B cell (primary cell): ENCODE measurements around the gene SLC38A1.

ENCODE experiments used
- CTCF ChIP-seq: fragments of 200-600 bp; IDR thresholded peaks from one replicate; pipeline ENCODE4 v1.8.0; 2022; ENCODE audit warnings: antibody characterized with exemption, mild to moderate bottlenecking
- EZH2 ChIP-seq: IDR thresholded peaks from 2 replicates; pipeline ENCODE4 v1.6.1; 2012; ENCODE audit warnings: borderline replicate concordance, low read depth, mild to moderate bottlenecking, moderate library complexity, low read length; ENCODE audit not compliant: insufficient read depth, poor library complexity, severe bottlenecking

GRCh38 chr12:46266869-46267574 is 1.8 kb downstream of the SLC38A1 start:
- TF ChIP-seq CTCF (no peak), EZH2 (no peak)
